Stimulated activated CD4-positive, alpha-beta T cell treated with anti-CD3 and anti-CD28 coated beads, Interleukin-4, amount 100 ng/mL, for 24 hours (primary cell): ENCODE data around the gene ZBTB21.

Source experiments
- DNase-seq: peaks from one replicate; pipeline ENCODE4 v3.0.0-alpha.2; 2020

The ZBTB21 gene

GRCh38 chr21:41948901-41949300 is 61.3 kb downstream of the ZBTB21 start:
- no peak for DNase-seq

- no peak for DNase-seq
Measured at GRCh38 chr21:41948078-41948895, 61.9 kb downstream of the ZBTB21 start.

- DNase-seq: no peak
Measured at GRCh38 chr21:41945982-41946381, 64.2 kb downstream of the ZBTB21 start.

GRCh38 chr21:41943851-41944250 is 66.3 kb downstream of the ZBTB21 start:
- no peak for DNase-seq

GRCh38 chr21:41942457-41942856 is 67.7 kb downstream of the ZBTB21 start:
- no peak for DNase-seq

- DNase-seq: no peak
Measured at GRCh38 chr21:41941941-41942340, 68.2 kb downstream of the ZBTB21 start.

- no peak for DNase-seq
Measured at GRCh38 chr21:41940431-41940830, 69.7 kb downstream of the ZBTB21 start.

- no peak for DNase-seq
Measured at GRCh38 chr21:41939391-41939790, 70.8 kb downstream of the ZBTB21 start.
